WTC11 (cell line): ENCODE results near the gene PPFIBP1. TPM values are rescaled to one million over a fixed set of nuclear protein-coding genes. Genes with fewer than 3 reads are reported as not detected.

Source experiments
- ATAC-seq: fragments of 200-7000 bp; cut with Tn5 transposase; 2 replicates; pipeline ENCODE4 v1.10.0; 2021; ENCODE audit warnings: mild to moderate bottlenecking, moderate library complexity
- CTCF ChIA-PET: fragments of 300-600 bp; sonication (Branson Sonifier 250); formaldehyde crosslinking; loops from one replicate; lab custom pipeline; 2021; ENCODE audit warnings: antibody characterized with exemption; lab: Charles Lee
- POLR2A ChIA-PET: fragments of 350-600 bp; sonication (Branson Sonifier 250); formaldehyde crosslinking; loops from one replicate; lab custom pipeline; 2021; ENCODE audit warnings: antibody characterized with exemption; lab: Charles Lee
- DNase-seq: peaks from one replicate; pipeline ENCODE4 v3.0.0; 2021; ENCODE audit warnings: low spot score
- H3K27ac Mint-ChIP-seq: 2 replicates; pipeline ENCODE4 v1.8.0; 2021; ENCODE audit warnings: mixed read lengths
- H3K27me3 Mint-ChIP-seq: 2 replicates; pipeline ENCODE4 v1.8.0; 2021; ENCODE audit warnings: low read depth, mild to moderate bottlenecking, moderate library complexity, mixed read lengths
- H3K36me3 Mint-ChIP-seq: 2 replicates; pipeline ENCODE4 v1.8.0; 2021; ENCODE audit warnings: mixed read lengths
- H3K4me1 Mint-ChIP-seq: 2 replicates; pipeline ENCODE4 v1.8.0; 2022; ENCODE audit warnings: mixed read lengths
- H3K4me3 Mint-ChIP-seq: 2 replicates; pipeline ENCODE4 v1.8.0; 2021; ENCODE audit warnings: mild to moderate bottlenecking, moderate library complexity, mixed read lengths
- H3K9me3 Mint-ChIP-seq: 2 replicates; pipeline ENCODE4 v1.8.0; 2021; ENCODE audit warnings: mixed read lengths
- CBFB ChIP-seq: sonication (generic); formaldehyde crosslinking; IDR thresholded peaks from 2 replicates; pipeline ENCODE4 v1.8.1; 2022; ENCODE audit warnings: mild to moderate bottlenecking, low read depth, missing genetic modification reagents
- EMX1 ChIP-seq: fragments of 250-450 bp; sonication (Bioruptor Pico); IDR thresholded peaks from 2 replicates; pipeline ENCODE4 v1.8.0; 2021; ENCODE audit warnings: mild to moderate bottlenecking
- FOXK1 ChIP-seq: sonication (generic); formaldehyde crosslinking; IDR thresholded peaks from 2 replicates; pipeline ENCODE4 v1.8.0; 2022; ENCODE audit warnings: mild to moderate bottlenecking, moderate library complexity, missing genetic modification reagents
- GRHL2 ChIP-seq: fragments of 250-450 bp; sonication (Bioruptor Pico); IDR thresholded peaks from 2 replicates; pipeline ENCODE4 v1.8.0; 2022; ENCODE audit warnings: mild to moderate bottlenecking, moderate library complexity; ENCODE audit not compliant: insufficient replicate concordance, severe bottlenecking
- IRF2 ChIP-seq: sonication (generic); formaldehyde crosslinking; IDR thresholded peaks from 2 replicates; pipeline ENCODE4 v1.8.0; 2022; ENCODE audit warnings: low read depth, missing genetic modification reagents, borderline replicate concordance
- MXD4 ChIP-seq: fragments of 250-450 bp; sonication (Bioruptor Pico); IDR thresholded peaks from 2 replicates; pipeline ENCODE4 v1.8.0; 2021; ENCODE audit warnings: mild to moderate bottlenecking, moderate library complexity, borderline replicate concordance
- NFYB ChIP-seq: sonication (generic); formaldehyde crosslinking; conservative IDR thresholded peaks from 2 replicates; pipeline ENCODE4 v1.8.0; 2022; ENCODE audit warnings: low read depth, missing genetic modification reagents
- NR3C1 ChIP-seq: sonication (generic); formaldehyde crosslinking; conservative IDR thresholded peaks from 2 replicates; pipeline ENCODE4 v1.8.1; 2023; ENCODE audit warnings: low read depth, mild to moderate bottlenecking, missing genetic modification reagents
- OVOL2 ChIP-seq: fragments of 250-450 bp; sonication (Bioruptor Pico); IDR thresholded peaks from 2 replicates; pipeline ENCODE4 v1.9.0; 2021; ENCODE audit warnings: mild to moderate bottlenecking, borderline replicate concordance
- PRRX2 ChIP-seq: fragments of 250-450 bp; sonication (Bioruptor Pico); IDR thresholded peaks from 2 replicates; pipeline ENCODE4 v1.8.0; 2021; ENCODE audit warnings: mild to moderate bottlenecking
- SMAD4 ChIP-seq: sonication (generic); formaldehyde crosslinking; IDR thresholded peaks from 2 replicates; pipeline ENCODE4 v1.8.0; 2022; ENCODE audit warnings: mild to moderate bottlenecking, missing genetic modification reagents
- SP1 ChIP-seq: sonication (generic); formaldehyde crosslinking; conservative IDR thresholded peaks from 2 replicates; pipeline ENCODE4 v1.8.1; 2022; ENCODE audit warnings: missing genetic modification reagents
- TCF7 ChIP-seq: sonication (generic); formaldehyde crosslinking; IDR thresholded peaks from 2 replicates; pipeline ENCODE4 v1.8.0; 2022; ENCODE audit warnings: mild to moderate bottlenecking, low read depth, missing genetic modification reagents, moderate library complexity
- TP53 ChIP-seq: sonication (generic); formaldehyde crosslinking; IDR thresholded peaks from 2 replicates; pipeline ENCODE4 v1.8.1; 2023; ENCODE audit warnings: mild to moderate bottlenecking, missing genetic modification reagents
- ZNF138 ChIP-seq: sonication (generic); formaldehyde crosslinking; conservative IDR thresholded peaks from 2 replicates; pipeline ENCODE4 v1.8.1; 2022; ENCODE audit warnings: mild to moderate bottlenecking, moderate library complexity, missing genetic modification reagents
- ZNF219 ChIP-seq: sonication (generic); formaldehyde crosslinking; IDR thresholded peaks from 2 replicates; pipeline ENCODE4 v1.8.0; 2023; ENCODE audit warnings: missing genetic modification reagents, mild to moderate bottlenecking, borderline replicate concordance
- ZNF232 ChIP-seq: sonication (generic); formaldehyde crosslinking; IDR thresholded peaks from 2 replicates; pipeline ENCODE4 v1.8.0; 2022; ENCODE audit warnings: mild to moderate bottlenecking, missing genetic modification reagents
- ZNF263 ChIP-seq: sonication (generic); formaldehyde crosslinking; IDR thresholded peaks from 2 replicates; pipeline ENCODE4 v1.8.1; 2022; ENCODE audit warnings: low read depth, mild to moderate bottlenecking, moderate library complexity, missing genetic modification reagents
- ZNF423 ChIP-seq: fragments of 250-450 bp; sonication (Bioruptor Pico); IDR thresholded peaks from 2 replicates; pipeline ENCODE4 v2.1.2; 2022; ENCODE audit warnings: mild to moderate bottlenecking, moderate library complexity
- total RNA-seq: library from RNA; stranded (reverse); gene quantifications from 3 replicates; pipeline ENCODE4 v1.2.3, GENCODE V29; 2021
- TF ChIP-seq, protein P1 (sequence below): sonication (generic); formaldehyde crosslinking; IDR thresholded peaks from 2 replicates; pipeline ENCODE4 v1.8.0; 2022; ENCODE audit warnings: mild to moderate bottlenecking, missing genetic modification reagents
- TF ChIP-seq, protein P2 (sequence below): sonication (generic); formaldehyde crosslinking; IDR thresholded peaks from 2 replicates; pipeline ENCODE4 v1.8.1; 2023; ENCODE audit warnings: mild to moderate bottlenecking, missing genetic modification reagents
- TF ChIP-seq, protein P3 (sequence below): fragments of 250-450 bp; sonication (Bioruptor Pico); IDR thresholded peaks from 2 replicates; pipeline ENCODE4 v1.8.0; 2021; ENCODE audit warnings: mild to moderate bottlenecking
- TF ChIP-seq, protein P4 (sequence below): fragments of 250-450 bp; sonication (Bioruptor Pico); IDR thresholded peaks from 2 replicates; pipeline ENCODE4 v1.9.0; 2021; ENCODE audit warnings: mild to moderate bottlenecking
- TF ChIP-seq, protein P5 (sequence below): fragments of 250-450 bp; sonication (Bioruptor Pico); IDR thresholded peaks from 2 replicates; pipeline ENCODE4 v1.9.0; 2021; ENCODE audit warnings: mild to moderate bottlenecking

Gene PPFIBP1
- total RNA-seq, 1 experiment from 2014 or later, result 27.7 TPM

DNA sequence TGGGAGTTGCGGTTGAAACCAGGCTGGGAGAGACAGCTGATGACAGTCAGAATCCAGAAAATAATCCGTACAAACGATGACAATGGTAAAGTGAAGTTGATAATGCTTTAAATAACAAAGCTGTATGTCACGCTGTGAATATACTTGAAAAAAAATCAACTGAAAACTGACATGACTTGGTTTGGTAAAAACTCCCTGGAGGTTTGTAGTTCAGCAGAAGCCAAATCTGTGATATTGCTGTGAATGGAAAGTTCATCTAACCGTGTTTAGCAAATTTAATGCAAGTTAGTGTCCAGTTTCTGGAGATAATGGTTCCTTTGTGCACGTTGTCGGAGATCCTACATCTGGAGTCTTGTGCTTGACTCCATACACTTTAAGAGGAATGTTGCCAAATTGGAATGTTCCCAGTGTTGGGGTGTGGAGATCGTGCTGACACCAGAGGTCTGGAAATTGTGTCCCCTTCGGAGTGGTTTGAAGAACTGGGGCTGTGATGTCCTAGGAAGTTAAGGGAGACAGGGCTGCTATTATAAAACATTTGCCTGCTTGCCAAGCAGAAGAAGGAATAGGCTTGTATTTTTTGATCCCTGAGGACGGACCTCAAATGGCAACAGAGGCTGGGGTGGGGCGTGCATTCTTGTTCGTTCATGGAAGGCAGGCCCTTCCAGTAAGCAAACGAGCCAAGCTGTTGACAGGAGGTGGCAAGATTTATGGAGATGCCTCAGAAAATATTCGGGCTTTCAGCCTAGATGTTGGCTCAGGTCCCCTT is 30.6 kb downstream of the PPFIBP1 start:
- H3K27ac Mint-ChIP-seq, result no peak overlapping the region
- CTCF ChIA-PET, result no interaction called here
- H3K27me3 Mint-ChIP-seq, result no peaks in the 10 kb centered on the region
- no peaks in the 10 kb centered on the region for H3K9me3 Mint-ChIP-seq
- no peak for ATAC-seq
- H3K36me3 Mint-ChIP-seq, result no peaks in the 10 kb centered on the region
- peaks cover 42% of the 10 kb centered on the region for H3K4me1 Mint-ChIP-seq
- no peak for DNase-seq
- POLR2A ChIA-PET, result interaction anchor here (0.7 kb wide), 1 partner anchor 31 kb away, joined by 3 read pairs; the partner anchor contains the start of gene PPFIBP1
- no peak overlapping the region for H3K4me3 Mint-ChIP-seq
- TF ChIP-seq SMAD4 (CRISPR knock-in tag) (no peak), IRF2 (CRISPR knock-in tag) (no peak), NFYB (no peak)

DNA sequence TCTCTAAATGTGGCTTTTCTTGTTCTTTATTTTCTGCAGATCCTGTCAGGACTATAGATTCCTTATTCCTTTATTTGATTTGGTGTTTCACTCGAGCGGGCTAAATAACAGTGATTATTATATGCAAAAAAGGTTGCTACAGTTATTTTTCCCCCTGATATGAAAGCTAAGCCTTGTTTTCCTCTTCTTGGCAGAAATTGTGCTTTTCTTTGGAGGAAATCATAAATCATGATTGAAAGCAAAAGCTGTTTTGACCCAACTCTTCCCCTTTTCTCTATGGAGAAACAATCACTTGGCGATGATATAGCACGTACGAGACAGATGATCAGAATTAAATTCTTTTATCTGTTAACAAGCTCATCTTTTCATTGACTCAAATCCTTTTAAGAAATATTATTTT is 31.4 kb downstream of the PPFIBP1 start:
- POLR2A ChIA-PET, result interaction anchor here (0.7 kb wide), 1 partner anchor 31 kb away, joined by 3 read pairs; the partner anchor contains the start of gene PPFIBP1
- DNase-seq (no peak), ATAC-seq (no peak)
- Mint-ChIP-seq H3K4me1 (peaks cover 41% of the 10 kb centered on the region), H3K4me3 (no peak overlapping the region), H3K9me3 (no peaks in the 10 kb centered on the region), H3K36me3 (no peaks in the 10 kb centered on the region), H3K27me3 (no peaks in the 10 kb centered on the region), H3K27ac (no peak overlapping the region)
- TF ChIP-seq, protein P1, sequence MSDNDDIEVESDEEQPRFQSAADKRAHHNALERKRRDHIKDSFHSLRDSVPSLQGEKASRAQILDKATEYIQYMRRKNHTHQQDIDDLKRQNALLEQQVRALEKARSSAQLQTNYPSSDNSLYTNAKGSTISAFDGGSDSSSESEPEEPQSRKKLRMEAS (CRISPR knock-in tag), result no peak
- TF ChIP-seq PRRX2 (CRISPR knock-in tag) (no peak), NR3C1 (no peak), FOXK1 (CRISPR knock-in tag) (no peak), ZNF138 (CRISPR knock-in tag) (no peak), NFYB (no peak), TP53 (CRISPR knock-in tag) (no peak), TCF7 (CRISPR knock-in tag) (no peak)
- TF ChIP-seq, protein P2, sequence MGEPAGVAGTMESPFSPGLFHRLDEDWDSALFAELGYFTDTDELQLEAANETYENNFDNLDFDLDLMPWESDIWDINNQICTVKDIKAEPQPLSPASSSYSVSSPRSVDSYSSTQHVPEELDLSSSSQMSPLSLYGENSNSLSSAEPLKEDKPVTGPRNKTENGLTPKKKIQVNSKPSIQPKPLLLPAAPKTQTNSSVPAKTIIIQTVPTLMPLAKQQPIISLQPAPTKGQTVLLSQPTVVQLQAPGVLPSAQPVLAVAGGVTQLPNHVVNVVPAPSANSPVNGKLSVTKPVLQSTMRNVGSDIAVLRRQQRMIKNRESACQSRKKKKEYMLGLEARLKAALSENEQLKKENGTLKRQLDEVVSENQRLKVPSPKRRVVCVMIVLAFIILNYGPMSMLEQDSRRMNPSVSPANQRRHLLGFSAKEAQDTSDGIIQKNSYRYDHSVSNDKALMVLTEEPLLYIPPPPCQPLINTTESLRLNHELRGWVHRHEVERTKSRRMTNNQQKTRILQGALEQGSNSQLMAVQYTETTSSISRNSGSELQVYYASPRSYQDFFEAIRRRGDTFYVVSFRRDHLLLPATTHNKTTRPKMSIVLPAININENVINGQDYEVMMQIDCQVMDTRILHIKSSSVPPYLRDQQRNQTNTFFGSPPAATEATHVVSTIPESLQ, result no peak
- TF ChIP-seq, protein P3, sequence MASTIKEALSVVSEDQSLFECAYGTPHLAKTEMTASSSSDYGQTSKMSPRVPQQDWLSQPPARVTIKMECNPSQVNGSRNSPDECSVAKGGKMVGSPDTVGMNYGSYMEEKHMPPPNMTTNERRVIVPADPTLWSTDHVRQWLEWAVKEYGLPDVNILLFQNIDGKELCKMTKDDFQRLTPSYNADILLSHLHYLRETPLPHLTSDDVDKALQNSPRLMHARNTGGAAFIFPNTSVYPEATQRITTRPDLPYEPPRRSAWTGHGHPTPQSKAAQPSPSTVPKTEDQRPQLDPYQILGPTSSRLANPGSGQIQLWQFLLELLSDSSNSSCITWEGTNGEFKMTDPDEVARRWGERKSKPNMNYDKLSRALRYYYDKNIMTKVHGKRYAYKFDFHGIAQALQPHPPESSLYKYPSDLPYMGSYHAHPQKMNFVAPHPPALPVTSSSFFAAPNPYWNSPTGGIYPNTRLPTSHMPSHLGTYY (CRISPR knock-in tag), result no peak
- CTCF ChIA-PET, result no interaction called here

DNA sequence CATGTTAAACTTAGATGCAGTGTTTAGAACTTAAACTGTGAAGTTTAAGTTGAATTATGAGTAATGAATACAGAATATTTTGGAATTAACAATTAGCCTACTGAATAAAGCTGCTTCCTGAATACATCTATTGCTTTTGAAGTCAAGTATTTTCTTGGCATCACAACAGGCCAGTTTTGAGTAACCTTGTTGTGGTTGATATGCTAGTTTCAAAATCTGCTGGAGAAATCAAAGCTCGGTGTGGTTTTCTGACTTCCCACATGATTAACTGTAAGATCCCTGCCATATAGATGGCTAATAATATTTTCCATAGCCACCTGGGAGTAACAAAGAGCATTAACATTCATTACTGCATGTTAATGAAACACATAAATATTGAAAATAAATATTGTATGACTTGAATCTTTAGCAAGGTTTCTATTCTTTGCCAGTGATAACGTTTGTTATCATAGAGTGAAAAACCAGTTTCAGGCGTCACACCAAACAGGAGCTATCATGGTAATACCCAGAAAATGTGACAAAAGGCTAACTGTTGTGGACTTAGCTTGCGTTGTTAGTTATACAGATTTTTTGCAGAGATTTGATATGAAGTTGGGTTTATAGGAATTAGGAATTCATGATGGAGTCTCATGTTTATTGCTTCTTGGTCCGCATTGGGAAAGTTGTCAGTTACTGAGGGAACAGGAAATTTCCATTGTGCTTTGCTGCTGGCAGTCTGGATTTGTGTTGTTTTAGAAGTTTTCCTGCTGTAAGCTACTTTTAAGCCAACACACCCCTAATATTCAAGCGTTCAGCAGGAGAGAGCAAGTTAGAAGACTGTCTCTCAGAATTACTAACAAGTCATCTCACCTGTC is 32.1 kb downstream of the PPFIBP1 start:
- ChIA-PET POLR2A (no interaction called here), CTCF (no interaction called here)
- no peaks in the 10 kb centered on the region for H3K27me3 Mint-ChIP-seq
- no peaks in the 10 kb centered on the region for H3K36me3 Mint-ChIP-seq
- no peak overlapping the region for H3K4me3 Mint-ChIP-seq
- peaks cover 42% of the 10 kb centered on the region for H3K4me1 Mint-ChIP-seq
- ATAC-seq (no peak), DNase-seq (no peak)
- peak overlapping the region; percentile 3; the same call in 1 of the 2 replicates for H3K27ac Mint-ChIP-seq
- no peaks in the 10 kb centered on the region for H3K9me3 Mint-ChIP-seq
- TF ChIP-seq OVOL2 (CRISPR knock-in tag) (no peak), GRHL2 (no peak), ZNF232 (CRISPR knock-in tag) (no peak), MXD4 (no peak), SP1 (CRISPR knock-in tag) (no peak), EMX1 (no peak), ZNF263 (CRISPR knock-in tag) (no peak), ZNF423 (CRISPR knock-in tag) (no peak), ZNF219 (CRISPR knock-in tag) (no peak), CBFB (no peak)
- TF ChIP-seq, protein P4, sequence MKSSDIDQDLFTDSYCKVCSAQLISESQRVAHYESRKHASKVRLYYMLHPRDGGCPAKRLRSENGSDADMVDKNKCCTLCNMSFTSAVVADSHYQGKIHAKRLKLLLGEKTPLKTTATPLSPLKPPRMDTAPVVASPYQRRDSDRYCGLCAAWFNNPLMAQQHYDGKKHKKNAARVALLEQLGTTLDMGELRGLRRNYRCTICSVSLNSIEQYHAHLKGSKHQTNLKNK (CRISPR knock-in tag), result no peak
- TF ChIP-seq, protein P5, sequence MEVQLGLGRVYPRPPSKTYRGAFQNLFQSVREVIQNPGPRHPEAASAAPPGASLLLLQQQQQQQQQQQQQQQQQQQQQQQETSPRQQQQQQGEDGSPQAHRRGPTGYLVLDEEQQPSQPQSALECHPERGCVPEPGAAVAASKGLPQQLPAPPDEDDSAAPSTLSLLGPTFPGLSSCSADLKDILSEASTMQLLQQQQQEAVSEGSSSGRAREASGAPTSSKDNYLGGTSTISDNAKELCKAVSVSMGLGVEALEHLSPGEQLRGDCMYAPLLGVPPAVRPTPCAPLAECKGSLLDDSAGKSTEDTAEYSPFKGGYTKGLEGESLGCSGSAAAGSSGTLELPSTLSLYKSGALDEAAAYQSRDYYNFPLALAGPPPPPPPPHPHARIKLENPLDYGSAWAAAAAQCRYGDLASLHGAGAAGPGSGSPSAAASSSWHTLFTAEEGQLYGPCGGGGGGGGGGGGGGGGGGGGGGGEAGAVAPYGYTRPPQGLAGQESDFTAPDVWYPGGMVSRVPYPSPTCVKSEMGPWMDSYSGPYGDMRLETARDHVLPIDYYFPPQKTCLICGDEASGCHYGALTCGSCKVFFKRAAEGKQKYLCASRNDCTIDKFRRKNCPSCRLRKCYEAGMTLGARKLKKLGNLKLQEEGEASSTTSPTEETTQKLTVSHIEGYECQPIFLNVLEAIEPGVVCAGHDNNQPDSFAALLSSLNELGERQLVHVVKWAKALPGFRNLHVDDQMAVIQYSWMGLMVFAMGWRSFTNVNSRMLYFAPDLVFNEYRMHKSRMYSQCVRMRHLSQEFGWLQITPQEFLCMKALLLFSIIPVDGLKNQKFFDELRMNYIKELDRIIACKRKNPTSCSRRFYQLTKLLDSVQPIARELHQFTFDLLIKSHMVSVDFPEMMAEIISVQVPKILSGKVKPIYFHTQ (CRISPR knock-in tag), result no peak
